Fibroblast of skin of abdomen (primary cell): ENCODE results near the gene DCLK2.
"Not testable (repeated sequence)": the region's sequence is repeated elsewhere in the genome, so short reads cannot be mapped to it uniquely, and the experiment has no call there.

Experiments used
- DNase-seq: peaks from one replicate; pipeline ENCODE4 v3.0.0-alpha.2; 2013

Gene DCLK2

DNA sequence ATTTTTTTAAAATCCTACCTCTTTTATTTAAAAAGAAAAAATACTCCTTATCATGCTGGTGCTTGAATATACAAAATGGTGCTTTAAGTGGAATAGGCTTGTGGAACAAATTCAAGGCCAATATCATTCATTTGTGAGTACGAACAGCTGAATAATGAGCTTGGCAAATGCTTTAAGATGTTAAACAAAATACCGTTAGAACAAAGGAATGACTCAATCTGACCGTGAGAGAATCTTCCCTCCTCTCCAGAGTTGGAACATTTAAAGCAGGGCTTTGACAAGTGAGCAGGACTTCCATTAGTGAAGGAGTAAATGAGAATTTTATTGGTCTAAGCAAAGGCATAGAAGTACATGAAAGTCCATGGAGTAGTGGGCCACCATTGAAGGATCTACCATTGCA, 74.5 kb downstream of the DCLK2 start:
- DNase-seq = peak; percentile 49

DNA sequence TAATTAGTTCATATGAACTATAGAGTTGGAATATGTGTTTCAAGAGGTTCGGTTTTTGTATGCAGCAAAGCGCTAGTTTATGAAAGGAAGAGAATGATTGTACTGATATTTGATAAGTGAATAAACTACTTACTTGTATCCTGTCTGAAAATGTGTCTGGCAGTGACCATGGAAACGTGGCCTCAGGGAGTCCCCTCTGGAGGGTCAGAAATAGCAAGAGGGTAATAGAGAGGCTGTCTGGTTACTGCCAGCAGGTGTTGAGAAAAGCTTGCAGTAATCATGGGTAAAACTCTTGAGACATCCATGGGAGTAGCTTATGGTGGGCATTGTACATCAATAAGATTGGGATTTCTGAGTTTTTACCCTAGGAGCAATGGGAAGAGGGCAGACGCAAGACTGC, 77.1 kb downstream of the DCLK2 start:
- no peak for DNase-seq

DNA sequence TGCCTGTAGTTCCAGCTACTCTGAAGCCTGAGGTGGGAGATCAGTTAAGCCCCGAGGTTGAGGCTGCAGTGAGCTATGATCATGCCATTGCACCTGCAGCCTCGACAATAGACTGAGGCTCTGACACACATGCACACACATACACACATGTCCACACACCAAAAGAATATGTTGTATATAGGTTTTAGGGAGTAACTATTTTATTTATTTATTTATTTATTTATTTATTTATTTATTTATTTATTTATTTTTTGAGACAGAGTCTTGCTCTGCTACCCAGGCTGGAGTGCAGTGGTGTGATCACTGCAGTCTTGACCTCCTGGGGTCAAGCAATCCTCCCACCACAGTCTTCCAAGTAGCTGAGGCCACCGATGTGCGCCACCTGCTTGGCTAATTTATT, 78.3 kb downstream of the DCLK2 start:
- no peak for DNase-seq

DNA sequence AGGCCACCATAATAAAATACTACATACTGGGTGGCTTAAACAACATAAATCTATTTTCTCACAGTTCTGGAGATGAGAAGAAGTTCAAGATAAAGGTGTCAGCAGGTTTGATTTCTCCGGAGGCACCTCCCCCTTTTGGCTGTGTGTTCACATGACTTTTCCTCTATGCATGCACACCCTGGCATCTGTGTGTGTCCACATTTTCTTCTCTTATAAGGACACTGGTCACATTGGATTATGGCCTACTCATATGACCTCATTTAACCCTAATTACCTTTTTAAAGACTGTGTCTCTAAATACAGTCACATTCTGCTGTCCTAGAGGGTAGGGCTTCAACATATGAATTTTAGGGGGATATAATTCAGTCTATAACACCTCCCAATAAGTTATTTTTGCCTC, 79.8 kb downstream of the DCLK2 start:
- DNase-seq = no peak

DNA sequence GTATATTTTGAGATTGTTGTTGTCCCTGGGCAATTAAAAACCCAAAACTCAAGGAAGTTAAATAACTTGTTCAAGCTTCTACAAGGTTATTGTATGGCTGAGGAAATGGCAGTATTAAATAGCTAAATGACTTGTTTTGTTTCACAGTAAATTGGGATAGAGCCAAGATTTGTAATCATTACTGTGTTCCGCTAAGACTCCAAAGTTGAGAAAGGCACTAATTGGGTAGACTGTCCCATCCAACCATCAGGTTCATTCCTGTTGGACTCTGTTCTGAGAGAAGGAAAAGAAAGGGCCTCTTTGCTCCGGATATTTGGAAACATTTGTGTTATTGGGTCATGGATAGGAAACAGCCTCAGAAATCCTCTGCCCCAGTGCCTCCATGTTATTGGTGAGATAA, 82.2 kb downstream of the DCLK2 start:
- no peak for DNase-seq

DNA sequence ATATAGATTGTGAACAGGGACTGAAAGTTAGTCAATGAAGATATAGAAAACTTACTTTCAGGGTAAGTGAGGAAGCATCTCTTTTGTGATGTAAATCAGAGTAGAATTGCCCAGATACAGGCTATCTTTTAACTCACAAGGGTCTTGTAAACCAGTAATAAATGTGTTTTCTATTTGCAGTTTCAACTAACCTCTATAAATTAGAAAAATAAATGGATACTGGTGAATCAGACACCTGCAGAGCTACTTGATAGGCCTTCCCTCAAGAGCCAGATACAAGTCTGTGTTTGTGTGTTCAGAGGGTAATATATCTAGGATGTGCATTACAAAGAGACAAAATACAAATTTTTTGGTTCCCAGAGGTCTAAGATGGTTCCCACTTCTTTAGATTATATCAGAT, 82.9 kb downstream of the DCLK2 start:
- no peak for DNase-seq

DNA sequence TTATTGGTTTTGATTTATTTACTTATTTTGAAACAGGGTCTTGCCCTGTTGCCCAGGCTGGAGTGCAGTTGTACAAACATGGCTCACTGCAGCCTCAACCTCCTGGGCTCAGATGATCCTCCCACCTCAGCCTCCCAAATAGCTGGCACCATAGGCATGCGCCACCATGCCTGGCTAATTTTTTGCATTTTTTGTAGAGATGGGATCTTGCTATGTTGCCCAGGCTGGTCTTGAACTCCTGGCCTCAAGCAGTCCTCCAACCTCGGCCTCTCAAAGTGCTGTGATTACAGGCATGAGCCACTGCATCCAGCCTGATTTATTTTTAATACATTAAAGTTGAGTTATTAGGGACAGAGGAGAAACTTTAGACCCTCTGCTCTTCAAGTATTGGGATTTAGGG, 83.8 kb downstream of the DCLK2 start:
- DNase-seq = not testable (repeated sequence)

DNA sequence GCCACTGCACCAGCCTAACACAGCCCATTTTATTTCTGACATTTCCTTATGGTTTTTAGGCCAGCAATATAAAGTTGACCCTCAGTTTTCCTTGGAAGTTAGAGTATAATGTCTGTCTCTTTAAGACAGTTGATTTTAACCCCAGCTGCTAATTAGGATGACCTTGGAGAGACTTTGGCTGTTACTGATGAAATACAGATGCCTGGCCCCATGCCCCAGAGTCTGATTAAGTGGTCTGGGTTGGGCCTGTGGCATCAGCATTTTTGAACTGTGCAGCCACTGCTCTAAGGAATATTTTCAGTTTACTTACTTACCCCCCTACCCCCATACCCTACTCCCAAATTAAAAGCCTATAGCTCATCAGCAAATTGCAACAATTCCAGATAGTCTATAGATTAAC, 85.8 kb downstream of the DCLK2 start:
- DNase-seq = peak; percentile 65

DNA sequence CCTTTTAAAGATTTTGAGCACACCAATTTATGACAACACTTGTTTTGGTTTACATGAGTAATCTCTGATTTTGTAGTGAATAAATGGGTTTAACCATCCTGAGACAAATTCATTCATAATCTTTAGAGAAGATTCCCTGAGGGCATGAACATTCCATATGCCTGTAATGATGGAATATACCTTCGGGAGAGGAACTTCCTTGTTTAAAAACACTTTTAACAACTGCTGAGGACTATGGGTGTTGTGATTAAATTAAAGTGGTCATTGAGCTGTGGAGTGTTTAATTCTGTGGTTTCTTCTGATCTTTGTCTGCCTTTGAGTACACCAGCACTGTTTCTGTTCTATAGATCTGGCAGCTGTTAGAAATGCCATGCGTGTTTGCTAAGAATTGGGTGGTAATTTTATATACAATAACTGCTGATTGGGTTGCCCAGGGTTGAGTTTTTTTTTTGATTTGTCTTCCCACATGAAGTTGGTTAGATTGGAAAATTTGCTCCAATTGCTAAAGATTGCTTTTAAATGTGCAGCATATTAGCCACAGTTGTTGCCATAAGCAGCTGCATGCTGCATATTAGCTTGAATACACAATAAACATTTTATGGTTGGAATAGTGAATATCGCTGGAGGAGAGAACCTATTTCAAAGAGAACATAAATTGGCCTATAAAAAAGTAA, 86.8 kb downstream of the DCLK2 start:
- no peak for DNase-seq

DNA sequence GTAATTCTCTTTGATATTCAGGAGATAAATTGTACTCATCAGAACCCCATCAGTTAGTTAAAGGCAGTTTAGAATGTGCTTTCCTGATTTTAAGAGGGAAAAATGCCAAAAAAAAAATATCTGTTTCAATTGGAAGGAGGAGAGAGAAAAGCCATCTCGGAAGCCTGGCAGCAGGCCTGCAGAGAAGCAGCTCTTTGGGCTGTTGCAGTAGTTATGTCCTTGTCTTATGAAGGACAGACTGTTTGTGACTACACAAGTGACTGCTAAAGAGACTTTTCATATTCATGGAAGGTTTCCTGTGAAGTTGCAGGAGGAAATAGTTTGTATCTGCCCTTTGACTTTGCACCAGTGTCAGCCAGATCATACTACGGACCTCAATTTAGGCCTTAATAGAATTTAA, 88.8 kb downstream of the DCLK2 start:
- DNase-seq = no peak

DNA sequence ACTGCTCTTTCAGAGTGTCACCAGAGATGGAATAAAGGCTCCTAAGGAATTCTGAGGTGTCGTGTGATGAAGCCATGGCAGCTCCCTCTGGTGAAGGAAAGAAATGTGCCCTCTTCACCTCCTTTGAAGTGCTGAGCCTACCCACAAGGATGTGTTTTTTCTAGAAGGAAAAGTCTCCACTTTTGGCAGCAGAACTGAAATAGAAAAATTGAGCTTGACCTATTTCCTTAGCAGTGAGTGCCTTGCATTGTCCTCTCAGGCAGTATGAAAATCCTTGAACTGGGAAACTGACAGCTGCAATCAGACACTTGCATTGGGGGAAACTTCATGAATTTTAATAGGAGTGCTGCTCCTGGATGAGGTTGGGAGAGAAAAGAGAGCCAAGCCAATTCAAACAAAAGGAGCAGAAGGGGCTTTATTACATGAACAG, 95.2 kb downstream of the DCLK2 start:
- DNase-seq = no peak

DNA sequence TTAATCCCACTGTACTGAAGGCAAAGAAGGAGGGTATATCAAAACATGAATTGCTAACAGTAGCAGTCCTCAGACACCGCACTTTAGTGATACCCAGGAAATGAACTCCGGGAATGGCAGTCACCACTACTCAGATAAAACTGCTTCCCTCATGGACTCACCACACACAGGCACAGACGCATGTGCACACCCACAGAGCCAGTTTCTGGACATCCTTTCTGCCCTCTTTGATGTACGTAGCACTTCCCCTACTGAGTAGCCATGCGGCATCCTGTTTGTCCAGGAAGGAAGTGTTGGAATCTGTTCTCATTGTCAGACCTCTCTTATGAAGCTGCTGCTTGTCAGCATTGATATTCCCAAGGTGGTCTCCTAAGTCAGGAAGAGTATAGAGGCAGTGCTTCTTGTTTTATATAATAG, 95.7 kb downstream of the DCLK2 start:
- DNase-seq = no peak

DNA sequence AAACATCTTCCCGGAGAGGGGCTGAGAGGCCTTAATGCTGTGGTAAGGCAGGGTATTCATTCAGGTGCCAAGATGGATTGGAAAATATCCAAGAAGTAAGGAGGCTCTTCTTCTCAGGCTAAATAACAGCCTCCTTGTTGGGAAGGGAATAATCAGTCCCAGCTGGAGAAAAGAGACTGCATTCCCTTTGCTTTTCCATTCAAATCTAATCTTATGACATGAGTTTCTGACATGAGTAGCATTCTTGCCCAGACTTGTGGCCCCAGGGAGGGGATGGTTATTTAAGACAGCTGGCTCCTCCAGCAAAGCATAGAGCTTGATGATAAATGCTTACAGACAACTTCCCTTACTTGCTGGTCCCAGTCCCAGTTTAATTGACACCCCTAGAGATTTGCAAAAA, 98.3 kb downstream of the DCLK2 start:
- DNase-seq = peak; percentile 92

DNA sequence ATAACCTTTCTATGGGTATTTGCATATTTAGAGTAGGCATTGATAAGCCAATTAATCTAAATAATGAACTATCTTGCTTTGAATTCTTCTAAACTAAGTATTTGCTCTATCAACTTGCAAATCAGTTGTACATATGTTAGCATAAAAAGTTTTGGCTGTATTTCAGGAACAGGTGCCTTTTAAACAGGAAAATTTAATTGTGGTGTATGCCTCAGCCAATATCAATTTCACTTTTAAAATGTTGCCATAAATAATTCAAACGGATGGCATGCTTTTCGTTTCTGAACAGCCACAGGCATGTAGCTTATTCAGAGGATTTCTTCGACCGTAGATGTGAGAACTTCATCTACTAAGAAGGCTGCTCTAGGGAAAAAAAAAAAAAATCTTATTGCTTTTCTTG, 99.9 kb downstream of the DCLK2 start:
- DNase-seq = peak; percentile 80

DNA sequence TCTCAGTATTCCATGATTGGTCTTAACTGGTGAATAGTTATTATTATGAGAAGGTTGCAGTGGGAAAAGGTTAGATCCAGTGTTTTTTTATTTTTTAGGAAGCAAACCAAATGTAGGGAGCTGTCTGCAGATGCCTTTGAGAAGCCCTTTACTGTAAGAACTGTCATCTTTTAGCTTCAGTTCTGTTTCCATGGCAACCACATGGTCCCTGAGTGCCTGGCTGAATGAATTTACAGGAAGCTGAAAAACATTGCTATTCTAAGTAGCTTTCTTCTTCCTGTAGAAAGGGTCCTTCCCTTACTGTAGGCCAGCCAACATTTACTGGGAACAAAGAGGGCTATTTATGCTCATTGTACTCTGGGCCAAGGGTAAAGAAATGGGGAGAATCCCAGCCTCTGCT, 103.3 kb downstream of the DCLK2 start:
- peak; percentile 54 for DNase-seq

DNA sequence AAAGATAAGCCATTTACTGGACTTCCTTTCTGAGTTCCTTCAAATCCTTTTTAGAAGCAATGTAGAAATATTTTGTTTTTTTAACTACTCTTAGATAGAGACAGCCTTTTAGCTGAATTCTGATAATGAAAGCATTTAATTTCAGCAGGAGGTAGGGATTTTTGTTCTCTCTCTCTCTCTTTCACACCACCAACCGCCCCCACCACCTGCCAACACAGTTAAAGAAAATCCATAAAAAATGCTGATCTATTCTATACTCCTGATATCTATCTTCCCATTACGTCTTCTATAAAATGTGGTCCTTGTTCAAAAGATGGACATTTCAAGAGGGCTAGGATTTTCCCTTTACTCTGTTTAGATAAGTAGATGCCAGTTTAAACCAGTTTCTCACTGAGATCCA, 104.5 kb downstream of the DCLK2 start:
- DNase-seq = no peak

DNA sequence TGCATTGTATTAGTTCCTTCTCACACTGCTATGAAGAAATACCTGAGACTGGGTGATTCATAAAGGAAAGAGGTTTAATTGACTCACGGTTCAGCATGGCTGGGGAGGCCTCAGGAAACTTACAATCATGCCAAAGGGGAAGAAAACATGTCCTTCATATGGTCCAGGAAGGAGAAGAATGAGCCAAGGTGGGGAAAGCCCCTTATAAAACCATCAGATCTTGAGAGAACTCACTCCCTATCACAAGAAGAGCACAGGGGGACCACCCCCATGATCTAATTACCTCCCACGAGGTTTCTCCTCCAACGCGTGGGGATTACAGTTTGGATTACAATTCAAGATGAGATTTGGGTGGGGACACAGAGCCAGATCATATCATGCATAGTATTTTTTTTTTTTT, 106.8 kb downstream of the DCLK2 start:
- not testable (repeated sequence) for DNase-seq

DNA sequence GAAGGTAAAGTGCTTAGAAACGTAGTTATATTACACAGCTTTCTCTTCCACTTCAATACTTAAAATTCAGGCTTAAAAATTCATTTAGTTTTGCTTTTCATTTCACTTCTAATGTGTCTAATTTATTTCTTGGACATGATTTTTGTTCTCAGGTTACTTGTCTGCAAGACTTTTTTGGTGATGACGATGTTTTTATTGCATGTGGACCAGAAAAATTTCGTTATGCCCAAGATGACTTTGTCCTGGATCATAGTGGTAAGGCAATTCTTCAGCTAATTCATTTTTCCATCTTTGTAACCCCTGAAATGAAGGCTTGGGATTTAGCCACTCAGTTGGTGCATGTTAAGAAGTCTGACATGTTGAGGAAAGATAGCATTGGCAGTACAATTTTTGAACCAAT, 114.7 kb downstream of the DCLK2 start:
- DNase-seq = no peak

DNA sequence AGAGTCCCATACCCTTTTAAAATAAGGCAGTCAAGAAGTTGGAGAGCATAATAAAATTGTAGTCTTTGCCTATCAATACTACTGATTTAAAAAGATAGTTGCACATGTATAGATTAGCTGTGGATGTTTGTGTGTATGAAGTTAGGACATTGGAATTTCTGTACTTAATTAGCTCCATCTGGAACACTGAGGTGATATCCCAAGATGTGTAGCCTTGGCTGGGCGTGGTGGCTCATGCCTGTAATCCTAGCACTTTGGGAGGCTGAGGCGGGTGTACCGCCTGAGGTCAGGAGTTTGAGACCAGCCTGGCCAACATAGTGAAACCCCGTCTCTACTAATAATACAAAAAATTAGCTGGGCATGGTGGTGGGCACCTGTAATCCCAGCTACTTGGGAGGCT, 119.0 kb downstream of the DCLK2 start:
- DNase-seq = peak; percentile 51

DNA sequence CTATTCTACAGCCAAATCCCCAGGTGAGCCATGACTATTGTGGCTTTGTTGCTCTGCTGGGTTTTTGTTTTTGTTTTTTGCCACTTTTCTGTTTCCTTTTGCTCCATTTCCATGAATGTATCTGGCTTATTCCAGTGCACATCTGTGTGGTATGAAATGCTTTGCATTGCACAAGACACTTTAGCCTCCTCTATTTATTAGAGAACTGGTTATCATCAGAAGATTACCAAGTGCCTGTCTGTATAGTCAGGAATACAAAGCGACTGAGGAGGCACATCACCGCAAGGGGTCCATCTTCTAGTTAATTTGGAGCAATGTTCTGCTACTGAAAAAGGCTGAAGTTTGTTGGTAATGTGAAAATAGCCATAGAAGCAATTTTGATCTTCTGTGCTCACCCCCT, 120.8 kb downstream of the DCLK2 start:
- no peak for DNase-seq

DNA sequence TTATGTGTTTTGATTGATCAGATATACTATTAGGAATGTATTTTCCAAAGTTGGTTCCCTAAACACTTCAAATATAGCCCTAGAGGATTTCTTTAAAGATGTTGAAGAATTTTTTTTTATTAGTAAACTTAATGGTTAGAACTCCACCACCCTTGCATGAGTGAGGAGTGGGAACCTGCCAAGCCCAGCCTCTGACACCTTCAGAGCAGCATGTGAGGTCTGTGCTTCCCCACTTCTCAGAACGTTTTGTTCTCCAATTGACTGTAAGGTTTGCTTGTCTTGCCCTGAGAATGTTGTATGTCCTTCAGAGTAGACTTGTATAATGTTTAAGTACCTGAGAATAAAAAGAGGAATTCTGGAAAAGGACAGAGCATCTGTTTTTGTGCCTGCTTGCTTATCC, 126.8 kb downstream of the DCLK2 start:
- no peak for DNase-seq

DNA sequence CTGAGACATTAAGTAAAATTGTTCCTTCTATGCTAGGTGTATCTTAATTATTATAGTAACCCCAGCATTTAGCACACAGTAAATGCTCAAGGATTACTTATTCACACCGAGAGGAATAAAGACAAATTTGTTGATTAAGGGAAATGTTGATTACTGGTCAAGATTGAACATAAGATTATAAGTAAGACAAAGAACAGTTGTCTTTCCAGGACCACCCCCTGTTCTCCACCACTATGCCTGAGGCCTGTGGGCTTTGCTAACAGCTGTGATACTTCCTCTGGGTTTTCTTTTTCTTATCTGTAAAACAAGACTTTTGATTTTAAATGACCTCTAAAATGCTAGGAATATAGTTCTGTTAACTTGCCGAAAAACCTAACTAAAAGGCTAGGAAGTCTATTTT, 128.0 kb downstream of the DCLK2 start:
- DNase-seq = no peak

DNA sequence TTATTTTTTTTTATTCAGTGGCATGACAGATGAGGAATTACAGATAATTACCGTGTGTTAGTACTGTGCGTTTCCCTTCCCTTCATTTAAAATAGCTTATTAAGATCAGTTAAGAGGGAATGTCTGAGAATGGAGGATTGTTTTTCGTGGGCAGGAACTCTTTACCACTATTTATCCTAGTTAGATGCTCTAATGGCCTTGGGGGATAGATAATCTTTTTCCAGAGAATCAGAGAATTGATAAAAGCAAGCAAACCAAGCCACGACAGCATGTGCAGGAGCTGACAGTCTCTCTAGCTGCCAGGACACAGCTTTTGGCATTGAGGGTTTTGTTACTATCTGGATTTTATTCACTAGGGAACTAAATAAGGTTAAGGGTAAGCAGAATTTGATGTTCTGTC, 128.7 kb downstream of the DCLK2 start:
- DNase-seq = no peak

DNA sequence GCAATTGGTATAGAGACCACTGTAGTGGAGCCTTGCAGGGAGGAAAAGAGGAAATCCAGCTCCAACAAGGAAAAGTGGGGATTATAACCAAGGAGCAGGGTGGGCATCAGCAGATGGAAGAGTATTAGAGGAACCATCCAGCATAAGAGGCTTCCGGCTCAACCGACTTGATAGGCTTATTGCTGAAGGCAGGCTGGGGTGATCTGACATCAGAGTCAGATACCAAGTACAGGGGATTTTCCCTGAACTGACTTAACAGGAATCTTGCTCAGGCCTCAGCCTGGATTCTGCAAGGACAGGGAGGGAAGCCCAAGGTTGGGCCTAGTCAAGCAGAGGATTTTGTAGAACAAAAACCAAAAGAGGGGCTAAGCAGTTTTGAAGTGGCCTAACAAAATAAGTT, 129.6 kb downstream of the DCLK2 start:
- no peak for DNase-seq

DNA sequence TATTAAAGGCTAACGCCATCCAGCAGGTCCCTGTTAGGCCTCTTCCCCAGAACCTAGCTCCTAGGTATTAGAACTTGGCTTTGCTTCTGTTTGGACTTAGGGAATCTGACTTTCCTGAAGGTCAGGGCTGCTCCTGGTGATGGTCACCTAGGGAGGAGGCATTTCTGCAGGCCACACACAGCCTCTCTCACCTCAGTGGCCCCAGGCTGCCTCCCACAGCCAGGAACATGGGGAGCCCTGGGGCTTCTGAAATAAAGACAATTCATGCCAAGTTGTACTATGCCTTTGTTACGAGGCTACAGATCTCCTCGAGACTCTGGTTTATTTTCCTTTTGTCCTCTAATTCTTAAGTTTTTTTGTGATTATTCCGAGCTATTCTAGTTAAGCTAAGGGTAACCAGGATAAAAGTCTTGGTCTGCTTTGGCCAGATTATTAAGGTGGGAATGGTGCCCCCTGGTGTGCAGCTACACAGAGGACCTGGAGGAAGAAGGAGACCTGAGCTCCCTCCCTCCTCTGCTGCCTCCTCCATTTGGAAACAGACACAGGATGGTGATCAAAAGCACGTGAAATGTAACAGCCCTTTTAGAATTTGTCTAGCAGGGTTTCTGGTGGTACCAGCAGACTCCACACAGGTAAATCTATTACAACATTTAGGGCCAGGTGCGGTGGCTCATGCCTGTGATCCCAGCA, 131.0 kb downstream of the DCLK2 start:
- peak; percentile 69 for DNase-seq
